ELR (cell line): ENCODE data around the gene KRT37.

Experiments used
- DNase-seq: peaks from one replicate; pipeline ENCODE4 v3.0.0-alpha.2; 2015; ENCODE audit warnings: low read depth

KRT37 gene

GRCh38 chr17:41424111-41424635 is at the start of gene KRT37:
KRT37 (minus strand) TSS chr17:41424585; CDS start chr17:41424523, 62 bp downstream.
- no peak for DNase-seq

DNA sequence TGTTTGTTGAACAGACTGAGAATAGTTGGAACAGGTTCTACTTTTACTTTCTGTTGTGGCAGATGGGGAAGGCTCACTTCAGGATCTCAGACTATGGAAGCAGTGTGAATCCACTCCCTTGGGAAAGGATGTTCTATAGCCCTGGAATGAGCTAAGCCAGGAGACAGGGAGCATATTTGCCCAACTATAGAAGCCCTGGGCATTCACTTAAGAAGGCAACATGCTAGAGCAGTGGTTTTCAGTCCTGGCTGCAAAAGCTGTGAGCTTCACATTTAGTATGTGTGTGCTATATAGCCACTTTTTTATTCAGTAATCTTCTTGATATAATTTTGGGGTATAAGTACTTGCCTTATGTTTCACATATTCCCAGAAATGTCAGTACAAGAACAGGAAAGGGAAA is 44.0 kb upstream of the KRT37 start:
- DNase-seq, result no peak

GRCh38 chr17:41467561-41467960 is 43.2 kb upstream of the KRT37 start:
- no peak for DNase-seq

GRCh38 chr17:41466988-41467387 is 42.6 kb upstream of the KRT37 start, which contains the start of gene KRT32:
KRT32 (minus strand) TSS chr17:41467386; CDS start chr17:41467325, 61 bp downstream.
- no peak for DNase-seq

DNA sequence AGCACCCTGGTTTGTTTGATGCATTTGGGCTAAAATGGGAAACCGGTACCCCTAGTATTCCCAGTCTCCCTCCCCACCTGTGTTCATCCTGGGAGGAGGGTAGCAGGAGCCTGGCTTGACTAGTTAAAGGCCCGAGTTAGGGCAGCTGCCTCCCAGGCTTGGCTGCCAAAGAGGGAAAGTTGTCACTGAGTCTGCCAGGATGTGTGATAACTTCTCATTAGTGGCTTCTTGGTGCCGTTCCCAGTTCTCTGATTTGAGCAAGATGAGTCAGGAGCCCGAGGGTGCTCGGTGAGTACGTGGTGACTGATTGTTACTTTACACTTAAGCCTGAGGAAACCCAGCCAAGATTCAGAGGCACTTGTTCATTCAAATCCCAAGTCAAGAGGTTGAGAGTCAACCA is 40.3 kb upstream of the KRT37 start:
- DNase-seq, result peak; percentile 94

GRCh38 chr17:41464173-41464572 is 39.8 kb upstream of the KRT37 start:
- no peak for DNase-seq

DNA sequence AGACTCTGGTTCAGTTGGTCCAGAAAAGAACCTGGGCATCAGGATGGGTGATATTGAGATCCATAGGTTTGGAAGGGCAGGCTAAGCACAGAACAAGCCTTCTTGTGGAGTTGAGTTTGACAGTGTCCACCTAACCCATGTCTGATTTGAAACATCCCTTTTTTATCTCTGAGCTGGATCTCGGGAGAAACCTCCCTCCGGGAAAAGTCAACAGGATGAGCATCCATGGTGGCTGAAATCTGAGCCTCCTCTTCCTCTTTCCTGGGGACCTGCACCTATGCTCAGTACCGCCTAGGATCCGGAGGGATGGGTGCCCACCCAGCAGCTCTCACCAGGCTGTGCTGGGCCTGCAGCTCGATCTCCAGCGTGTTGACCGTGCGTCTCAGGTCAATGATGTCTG is 39.4 kb upstream of the KRT37 start:
- no peak for DNase-seq

DNA sequence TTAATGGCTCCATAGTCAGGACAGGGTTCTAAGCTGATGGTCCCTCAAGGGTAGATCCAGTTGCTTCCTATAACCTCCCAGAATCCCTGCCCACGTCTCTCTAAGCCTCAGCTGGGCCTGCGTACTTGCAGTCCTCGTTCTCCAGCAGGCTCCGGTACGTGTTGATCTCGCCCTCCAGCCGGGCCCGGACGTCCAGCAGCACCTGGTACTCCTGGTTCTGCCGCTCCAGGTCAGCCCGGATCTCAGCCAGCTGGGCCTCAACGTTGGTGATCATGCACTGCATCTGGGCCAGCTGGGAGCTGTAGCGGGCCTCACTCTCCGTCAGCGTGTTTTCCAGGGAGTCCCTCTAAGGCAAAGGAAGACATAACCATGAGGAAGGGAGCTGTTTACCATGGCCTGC is 38.3 kb upstream of the KRT37 start:
- DNase-seq, result no peak

DNA sequence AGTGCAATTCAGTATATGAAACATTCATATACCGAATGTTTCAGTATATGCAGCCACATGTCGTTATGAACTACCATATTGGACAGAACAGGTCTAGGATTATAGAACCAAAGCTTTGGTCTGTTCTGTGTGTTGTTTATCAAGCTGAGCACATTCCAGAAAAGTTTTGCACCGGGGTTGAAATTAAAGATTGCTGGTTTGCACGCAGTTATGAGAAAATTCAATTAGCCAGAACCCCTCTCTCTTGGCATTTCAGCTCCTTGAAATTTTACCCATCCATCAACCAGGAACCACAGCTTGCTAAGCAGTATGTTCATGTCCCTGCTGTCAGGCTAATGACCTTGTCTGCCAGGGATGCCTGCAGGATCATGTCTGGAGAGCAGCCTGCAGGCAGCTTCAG is 33.3 kb upstream of the KRT37 start:
- no peak for DNase-seq

DNA sequence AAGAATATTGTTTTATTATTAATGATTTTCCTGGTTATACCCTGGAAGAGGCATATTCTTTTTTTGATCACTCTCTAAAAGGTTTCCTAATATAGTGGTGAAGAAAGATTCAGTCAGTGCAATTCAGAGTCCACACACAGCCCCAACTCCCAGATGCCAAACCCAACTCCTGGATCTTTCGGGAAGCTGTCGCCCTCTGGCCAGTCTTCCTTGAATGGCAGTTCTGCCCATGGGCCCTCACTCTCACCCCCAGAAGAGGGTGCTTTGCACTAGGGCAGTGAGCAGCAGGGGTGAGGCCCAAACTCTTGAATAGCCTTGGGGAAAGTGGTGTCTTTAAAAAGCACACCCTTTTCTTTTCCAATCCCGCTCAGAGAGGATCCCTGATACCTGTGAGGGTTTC is 31.8 kb upstream of the KRT37 start:
- peak; percentile 12 for DNase-seq

- no peak for DNase-seq
These were observed 30.9 kb upstream of the KRT37 start for GRCh38 chr17:41455236-41455635.

GRCh38 chr17:41453066-41453465 is 28.7 kb upstream of the KRT37 start:
- no peak for DNase-seq

DNA sequence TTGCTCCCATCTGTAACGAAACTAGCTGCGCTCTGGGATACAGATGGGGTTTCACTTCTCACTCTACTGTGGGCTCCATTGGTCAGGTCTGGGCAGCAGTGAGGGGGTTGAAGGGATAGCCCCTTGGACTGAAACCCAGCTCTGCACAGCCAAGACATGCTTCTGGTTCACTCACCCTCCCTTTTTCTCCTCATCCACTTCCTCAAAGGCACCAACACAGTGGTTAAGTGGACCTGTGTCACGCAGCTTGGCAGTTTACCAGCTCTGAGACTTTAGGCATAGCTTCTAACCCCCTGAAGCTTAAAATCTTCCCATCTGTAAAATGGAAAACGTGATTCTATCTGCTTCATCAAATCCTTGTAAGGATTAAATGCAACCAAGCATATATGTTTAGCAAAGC is 27.9 kb upstream of the KRT37 start:
- no peak for DNase-seq

DNA sequence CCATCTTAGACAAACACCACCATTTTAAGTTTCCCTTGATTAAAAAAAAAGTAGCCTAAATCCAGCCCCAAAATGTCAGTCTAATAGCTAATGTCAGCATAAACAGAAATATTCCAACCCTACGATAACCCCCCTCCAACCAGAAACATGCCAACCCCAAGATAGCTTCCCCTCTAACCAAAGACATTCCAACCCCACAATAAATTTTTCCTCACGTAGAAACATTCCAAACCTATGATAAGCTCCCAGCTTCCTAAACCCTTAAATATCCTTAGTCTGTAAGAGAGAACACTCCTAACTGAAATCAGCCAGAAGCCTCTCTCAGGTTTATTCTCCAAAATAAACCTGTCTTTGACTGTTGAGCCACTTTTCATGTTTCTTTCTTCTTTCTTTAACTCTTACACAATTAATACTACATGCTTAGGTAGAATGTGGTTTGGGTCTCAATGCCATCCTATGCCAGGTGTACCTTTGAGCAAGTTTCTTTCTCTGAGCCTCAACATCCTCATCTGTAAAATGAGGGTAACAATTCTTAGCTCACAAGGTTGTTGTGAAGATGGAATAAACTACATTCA is 26.9 kb upstream of the KRT37 start:
- peak; percentile 62 for DNase-seq

DNA sequence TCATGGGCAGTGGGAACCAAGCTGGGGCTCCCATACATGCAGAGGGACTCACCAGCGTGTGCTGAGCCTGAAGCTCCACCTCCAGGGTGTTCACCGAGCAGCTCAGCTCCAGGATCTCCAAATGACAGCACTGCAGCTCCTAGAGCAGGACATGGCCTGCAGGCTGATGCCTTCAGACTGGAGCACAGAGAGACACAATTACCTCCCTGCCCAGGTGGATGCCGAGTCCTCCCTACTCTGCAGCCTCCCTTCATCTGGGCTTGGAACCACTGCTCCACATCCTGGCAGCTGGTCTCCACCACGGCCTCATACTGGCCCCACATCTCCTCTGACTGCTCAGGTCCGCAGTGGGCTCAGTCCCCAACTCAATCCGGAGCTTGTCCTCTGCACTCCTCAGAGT is 24.6 kb upstream of the KRT37 start:
- DNase-seq, result no peak

- no peak for DNase-seq
These were observed 24.1 kb upstream of the KRT37 start for GRCh38 chr17:41448506-41448905.

GRCh38 chr17:41446806-41447205 is 22.4 kb upstream of the KRT37 start:
- peak; percentile 56 for DNase-seq

- DNase-seq, result no peak
These were observed 20.3 kb upstream of the KRT37 start for GRCh38 chr17:41444640-41445039.

DNA sequence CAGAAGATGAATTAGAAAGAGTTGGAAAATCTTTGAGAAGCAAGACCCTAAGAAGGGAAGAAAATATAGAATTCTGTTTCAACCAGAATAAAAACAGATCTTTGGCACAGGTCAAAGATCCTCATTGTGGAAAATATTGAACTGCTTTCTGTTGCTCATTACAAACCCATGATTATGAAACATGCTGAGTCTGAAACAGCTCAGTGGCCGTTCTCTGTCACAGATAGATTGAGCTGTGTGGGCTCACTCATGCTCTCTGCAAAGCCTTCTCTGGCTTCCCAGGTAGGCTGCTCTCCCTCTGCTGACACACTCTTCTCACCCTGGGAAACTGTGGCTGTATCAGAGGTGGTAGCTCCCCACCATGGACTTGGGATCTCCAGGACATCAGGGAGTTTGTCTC is 19.8 kb upstream of the KRT37 start:
- no peak for DNase-seq

- DNase-seq, result peak; percentile 61
These were observed 18.4 kb upstream of the KRT37 start for GRCh38 chr17:41442739-41443138.

DNA sequence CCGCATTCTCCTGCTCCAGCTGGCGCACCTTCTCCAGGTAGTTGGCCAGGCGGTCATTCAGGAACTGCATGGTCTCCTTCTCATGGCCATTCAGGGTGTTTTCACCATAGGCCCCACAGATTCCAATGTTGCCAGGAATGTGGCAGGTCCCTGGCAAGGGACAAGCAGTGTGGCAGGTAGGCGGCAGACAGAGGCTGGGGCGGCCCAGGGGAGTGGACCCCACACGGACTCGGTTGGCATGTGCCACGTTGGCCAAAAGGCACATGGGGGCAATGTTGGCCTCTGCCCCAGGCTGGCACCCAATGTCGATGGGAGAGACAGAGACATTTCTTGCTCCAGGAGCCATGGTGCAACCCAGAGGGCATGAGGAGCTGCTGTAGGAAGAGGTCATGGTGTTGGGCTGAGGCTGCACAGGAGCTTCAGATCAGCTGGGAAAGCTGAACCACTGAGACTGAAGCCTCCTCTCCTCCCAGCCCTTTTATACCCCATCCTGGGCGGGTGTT is 16.2 kb upstream of the KRT37 start, which contains the start of gene KRT38:
TSS of gene KRT38 (minus strand) at position 453 of the 503 bp plus-strand sequence. CDS start at position 391, 62 bp downstream.
- DNase-seq, result no peak

- DNase-seq, result no peak
These were observed 15.0 kb upstream of the KRT37 start for GRCh38 chr17:41439375-41439774.

- peak; percentile 28 for DNase-seq
These were observed 13.4 kb upstream of the KRT37 start for GRCh38 chr17:41437769-41438168.

DNA sequence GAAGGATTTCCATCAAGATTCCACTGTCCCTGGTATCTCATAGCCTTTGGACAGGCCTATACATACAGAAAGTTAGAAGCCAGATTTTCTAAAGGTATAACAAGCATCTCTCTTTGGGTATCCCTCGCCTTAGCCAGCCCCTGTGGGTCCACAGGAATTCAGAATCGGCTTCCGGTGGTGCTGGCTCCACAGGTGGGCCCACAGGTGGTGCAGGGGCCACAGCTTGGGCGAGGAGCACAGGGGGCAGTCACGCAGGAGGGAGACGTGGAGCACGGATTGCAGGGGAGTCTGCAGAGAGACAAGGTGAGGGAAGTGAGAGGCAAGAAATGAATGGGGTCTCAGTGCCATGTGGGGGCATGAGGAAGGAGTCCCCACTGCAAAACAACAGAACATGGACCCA is 12.9 kb upstream of the KRT37 start:
- DNase-seq, result no peak
